D341Med (cell line): ENCODE measurements around the gene GNAL.

Experiments used
- DNase-seq: peaks from one replicate; pipeline ENCODE4 v3.0.0; 2012; ENCODE audit warnings: low spot score

Gene GNAL

DNA sequence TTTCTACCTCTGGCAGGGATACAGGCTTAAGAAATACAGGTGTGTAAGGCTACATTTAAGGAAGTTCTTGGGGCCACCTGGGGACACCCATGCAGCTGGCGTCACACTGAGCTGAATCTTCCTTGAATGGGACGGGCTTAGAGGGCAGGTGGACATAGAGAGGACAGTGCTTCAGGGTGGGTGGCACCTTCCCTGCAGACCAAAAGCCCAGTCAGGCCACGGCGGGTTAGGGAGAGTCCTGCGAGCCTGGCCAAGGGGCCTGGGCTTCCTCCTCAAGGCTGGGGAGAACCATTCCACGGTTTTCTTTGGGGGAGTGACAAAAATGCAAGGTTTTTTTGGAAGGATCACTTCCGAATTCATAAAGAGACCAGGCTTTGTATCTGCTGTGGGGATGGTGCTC is 73.4 kb downstream of the GNAL start:
- DNase-seq, result no peak

DNA sequence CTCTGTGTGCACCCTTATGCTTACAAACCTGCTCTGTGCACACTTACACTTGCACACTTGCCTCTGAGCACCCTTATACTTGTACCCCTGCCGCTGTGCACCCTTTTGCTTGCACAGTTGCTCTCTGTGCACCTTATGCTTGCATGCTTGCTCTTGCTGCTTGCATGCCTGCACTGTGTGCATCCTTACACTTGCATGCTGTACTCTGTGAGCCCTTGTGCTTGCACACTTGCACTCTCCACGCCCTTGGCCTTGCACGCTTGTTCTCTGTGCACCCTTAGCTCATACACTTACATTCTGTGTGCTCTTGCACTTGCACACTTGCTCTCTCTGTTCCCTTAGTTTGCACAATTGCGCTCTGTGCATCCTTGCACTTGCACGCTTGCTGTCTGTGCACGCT is 78.3 kb downstream of the GNAL start:
- DNase-seq, result no peak

GRCh38 chr18:11767935-11768334 is 78.9 kb downstream of the GNAL start:
- no peak for DNase-seq

- no peak for DNase-seq
These were observed 86.5 kb downstream of the GNAL start for GRCh38 chr18:11775436-11776174.

GRCh38 chr18:11780042-11780441 is 91.0 kb downstream of the GNAL start:
- no peak for DNase-seq

DNA sequence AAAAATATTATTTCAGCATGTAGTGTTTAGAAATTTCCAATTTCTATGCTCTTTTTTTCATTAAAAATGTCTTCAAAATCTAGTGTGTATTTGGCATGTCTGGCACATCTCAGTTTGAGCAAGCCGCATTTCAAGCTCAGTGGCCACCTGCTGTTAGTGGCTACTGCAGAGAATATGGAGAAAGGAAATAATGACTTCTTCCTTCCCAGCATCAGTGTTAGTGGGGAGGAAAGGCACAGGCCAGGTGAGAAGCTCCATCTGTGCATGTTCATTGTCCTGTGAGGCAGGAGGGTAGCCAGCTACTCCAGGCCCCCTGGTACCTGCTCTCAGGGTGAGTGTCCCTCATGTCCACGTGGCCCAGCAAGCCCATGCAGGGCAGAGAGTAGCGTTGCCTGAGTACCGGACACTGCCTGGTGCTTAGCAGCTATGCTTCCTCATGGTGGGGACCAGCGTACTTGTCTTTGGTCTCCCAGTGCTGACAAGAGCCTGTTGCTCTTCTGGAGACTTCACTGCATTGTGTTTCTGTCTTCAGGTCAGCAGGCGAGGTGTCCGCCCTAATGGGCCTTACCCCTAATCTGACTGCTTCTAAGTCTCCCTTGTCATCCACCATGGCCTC is 94.8 kb downstream of the GNAL start:
- no peak for DNase-seq

DNA sequence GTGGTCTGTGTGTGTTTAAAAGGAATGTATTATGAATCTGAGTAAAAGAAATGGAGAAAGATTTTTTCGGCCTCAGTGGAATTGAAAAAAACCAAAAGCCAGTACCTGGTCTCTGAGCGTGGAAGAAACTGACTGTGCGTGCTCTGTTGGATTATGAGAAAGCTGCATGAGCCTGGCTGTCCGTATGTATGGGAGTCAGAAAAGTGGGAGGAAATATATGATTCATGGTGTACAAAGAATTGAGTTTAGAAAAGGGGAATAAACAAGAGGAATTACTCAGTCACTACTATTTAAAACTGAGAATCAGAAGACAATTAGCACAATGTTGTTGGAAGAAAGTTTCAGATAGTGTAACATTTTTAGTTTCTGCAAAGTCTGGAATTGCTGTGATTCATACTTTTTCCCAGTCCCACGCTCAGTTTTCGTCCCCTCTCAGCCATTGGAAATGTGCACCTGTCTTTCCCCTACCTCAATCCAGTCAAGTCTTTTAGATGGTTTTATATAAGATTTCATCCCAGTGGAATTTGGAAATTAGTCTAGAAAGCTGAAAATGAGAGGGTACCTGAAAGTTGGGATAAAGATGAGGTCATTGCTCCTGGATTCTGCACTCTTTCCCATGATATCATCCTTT is 95.7 kb downstream of the GNAL start:
- no peak for DNase-seq

- DNase-seq, result no peak
These were observed 96.5 kb downstream of the GNAL start for GRCh38 chr18:11785444-11786055.

DNA sequence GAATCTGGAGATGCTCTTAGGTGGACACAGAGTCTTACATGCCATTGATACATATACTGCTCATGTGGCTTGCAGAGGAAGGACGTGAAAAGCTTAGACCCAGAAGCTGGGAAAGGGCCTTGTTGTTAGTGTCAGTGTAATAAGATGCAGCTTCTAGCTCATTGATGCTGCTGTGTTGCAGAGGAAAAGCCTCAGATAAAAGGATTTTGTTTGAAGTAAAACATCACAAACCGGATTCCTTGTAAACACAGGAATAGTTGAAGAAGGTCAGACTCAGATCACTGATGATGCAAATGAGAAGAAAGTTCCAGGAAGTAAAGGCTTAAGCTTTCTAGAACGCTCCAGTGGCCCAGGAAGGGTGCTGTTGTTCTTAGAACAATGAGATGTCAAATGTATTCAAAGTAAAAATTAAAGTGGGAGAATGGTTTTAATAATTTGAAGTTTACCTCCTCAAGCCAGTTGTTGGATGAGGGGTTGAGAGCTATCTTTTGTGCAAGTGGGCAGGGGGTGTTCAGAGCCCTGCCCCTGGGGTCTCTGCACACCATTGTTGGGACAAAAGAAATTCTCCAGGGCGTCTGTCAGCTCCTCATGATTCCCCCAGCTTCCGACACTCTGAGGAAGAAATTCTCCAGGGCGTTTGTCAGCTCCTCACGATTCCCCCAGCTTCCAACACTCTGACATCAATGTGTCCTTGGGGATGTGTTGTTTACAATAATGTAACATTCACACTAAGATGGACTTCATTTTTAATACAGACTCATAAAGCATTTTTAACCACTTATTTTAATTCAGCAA is 100.8 kb downstream of the GNAL start:
- no peak for DNase-seq

DNA sequence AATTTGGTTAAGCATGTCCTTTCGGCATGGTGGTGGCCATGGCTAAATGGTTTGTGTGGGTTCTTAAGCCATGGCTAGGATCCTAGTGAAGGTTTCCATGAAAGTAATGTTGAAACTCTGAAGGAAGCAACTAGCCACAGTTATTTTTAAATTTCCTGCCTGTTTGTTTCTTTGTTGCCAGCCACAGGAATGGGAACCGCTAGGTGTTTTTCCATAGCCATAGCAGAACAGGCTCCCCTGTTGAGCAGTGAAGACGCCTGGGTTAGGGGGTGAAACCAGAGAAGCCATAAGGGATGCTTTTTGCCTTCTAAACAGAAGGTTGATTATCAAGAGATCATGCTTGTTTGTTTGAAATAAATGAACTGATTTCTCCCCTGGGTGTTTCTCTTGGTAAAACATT is 102.1 kb downstream of the GNAL start:
- DNase-seq, result no peak

DNA sequence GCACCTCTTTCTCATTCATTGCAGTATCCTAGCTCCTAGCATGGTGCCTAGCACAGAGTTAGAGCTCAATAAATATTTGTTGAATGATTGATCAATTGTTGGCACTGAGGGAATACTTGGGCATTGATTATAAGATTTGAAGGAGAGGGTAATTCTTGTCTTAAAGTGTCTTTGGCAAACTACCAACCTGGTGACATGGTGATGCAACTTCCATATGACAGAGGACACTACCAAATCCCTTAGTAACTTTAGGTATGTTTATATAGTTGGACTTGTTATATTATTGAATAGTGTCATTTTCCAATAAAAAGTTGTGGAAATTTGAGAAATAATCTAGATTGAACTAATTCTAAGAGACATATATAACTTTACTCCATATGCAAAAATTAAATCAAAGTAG is 103.6 kb downstream of the GNAL start:
- DNase-seq, result no peak

- no peak for DNase-seq
These were observed 105.1 kb downstream of the GNAL start for GRCh38 chr18:11794195-11794594.

DNA sequence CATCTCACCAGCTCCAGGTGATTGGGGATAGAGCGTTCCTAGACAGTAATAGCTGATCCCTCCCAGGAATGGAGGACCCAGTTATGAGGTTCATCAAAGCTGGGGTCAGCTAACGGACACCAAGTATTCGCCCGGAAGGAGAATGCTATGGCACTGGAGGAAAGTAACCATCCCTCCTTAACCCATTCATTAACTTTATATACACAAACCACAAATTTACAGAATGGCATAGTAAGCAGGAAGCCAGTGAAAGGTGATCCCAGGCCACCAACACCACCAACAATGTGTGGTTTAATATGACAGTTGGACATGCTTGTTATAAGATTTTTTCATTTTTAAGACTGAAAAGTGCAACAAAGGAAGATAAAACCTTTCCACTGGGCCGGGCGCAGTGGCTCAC is 106.9 kb downstream of the GNAL start:
- DNase-seq, result no peak

DNA sequence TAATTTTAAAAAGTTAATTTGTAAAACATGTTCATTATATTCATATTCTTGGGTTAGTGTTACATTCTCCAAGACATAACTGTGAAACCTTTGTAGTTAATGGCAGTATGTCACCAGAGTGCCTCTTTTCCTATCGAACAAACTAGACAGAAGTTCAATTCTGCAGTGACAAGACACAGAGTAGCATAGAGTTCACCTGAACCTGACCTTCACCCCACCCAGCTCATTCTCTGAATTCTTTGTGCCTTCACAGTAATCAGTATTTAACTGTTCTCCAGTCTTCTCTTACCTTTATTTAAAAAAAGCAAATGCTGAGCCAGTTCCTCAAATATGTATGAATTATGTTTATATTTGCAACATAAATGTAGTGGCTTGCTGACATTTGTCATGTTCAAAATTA is 109.2 kb downstream of the GNAL start:
- DNase-seq, result no peak

- no peak for DNase-seq
These were observed 110.0 kb downstream of the GNAL start for GRCh38 chr18:11799066-11799465.

DNA sequence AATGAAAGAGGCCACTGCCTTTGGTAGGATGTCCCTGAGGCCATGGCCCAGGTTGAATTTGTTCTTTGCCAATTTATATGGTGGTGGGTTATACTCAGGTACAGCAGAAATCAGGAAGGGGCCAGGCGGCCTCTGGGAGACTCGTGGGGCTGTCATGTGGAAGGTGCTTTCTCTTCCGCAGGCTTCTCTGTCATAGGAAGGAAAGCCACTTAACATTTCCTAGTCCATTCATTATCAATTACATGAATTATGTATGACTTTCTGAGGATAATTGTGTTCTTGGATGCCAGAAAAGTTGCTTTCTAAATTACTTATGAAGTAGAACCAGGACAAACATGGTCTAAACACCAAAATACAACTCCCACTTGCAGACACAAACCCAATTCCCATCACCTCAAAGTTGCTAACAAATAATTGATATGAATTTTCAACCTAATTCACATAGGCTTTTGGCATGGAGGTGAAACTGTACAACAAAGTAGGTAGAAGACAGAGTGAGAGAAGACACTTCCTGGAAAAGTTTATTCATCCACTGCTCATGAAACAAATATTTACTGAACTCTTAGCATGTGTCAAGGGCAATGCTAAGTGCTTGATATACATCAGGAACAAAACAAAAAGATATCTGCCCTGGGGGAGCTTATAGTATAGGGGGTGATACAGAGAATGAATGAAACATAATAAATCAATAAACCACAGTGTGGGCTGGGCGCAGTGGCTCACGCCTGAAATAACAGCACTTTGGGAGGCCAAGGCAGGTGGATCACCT is 111.7 kb downstream of the GNAL start:
- DNase-seq, result no peak

DNA sequence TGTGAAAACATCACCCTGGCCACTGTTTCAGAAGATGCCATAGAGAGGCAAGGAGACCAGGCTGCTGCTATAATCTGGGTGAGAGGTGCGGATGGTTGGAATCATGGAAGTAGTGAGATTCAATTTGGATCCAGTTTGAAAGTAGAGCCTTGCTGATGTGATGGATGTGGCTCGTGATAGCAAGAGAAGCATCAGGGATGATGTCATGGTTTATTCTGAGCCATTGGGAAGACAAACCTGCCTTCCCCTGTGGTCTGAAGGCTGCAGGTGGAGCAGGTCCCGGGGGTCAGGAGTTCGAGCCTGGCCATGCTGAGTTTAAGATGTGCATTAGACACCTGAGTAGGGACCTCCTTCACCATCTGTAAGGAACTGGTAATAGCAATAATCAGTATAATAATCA is 112.5 kb downstream of the GNAL start:
- no peak for DNase-seq

DNA sequence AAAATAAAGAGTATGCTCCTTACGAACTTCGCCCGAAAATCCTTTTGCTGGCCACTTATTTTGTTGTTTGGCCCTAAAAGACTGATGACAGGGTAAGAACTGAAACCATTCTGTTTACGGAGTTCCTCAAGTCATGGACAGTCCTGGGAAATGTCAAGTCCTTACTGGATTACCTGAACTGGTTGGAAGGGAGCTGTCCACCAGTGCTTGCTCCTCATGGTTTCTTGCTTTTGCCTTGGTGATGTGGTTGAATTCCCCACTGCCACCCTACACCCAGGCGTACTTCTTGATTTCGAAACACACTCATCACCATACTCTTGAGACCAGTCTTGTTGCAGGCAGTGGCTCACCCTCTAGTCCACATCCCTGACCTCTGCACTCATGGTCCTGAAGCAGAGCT is 113.1 kb downstream of the GNAL start:
- DNase-seq, result no peak

- no peak for DNase-seq
These were observed 113.5 kb downstream of the GNAL start for GRCh38 chr18:11802586-11802985.

GRCh38 chr18:11807233-11807632 is 118.2 kb downstream of the GNAL start:
- DNase-seq, result no peak

DNA sequence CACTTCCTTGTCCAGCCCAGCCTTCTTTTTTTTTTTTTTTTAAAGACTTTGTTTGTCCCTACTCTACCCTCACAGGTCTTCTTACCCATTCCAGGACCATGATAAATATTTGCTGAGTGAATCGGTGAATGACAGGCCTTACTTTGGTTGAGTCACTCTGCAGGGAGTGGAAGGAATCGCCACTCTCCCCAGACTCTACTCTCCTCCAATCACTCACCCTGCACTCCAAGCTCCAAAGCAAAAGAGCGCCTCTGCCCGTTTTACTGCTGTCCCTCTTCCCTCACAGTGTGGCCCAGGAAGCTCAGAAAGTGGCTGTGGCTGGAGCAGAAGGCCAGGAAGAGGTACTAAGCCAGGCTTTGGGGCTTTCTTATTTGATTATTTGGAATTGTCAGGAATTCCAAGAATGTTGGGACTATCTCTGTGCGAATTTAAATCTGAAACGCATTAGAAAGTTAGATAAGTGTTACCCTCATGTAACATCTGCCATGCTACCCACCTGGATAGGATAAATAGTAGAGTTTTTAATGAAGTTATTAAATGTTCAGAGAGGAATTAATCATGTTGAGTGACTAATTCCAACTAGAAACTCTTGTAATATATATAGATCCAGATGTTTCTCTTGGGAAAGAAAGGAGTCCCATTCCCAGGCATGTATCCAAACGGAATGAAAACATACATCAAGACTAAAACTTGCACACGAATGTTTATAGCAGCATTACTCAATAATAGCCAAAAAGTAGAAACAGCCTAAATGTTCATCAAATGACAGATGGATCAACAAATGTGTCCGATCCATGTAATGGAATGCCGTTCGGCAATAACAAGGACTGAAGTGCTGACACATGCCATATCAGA is 119.2 kb downstream of the GNAL start:
- DNase-seq, result no peak
